Non-pigmented ciliary epithelial cell (primary cell): ENCODE measurements around the gene ZNF79.

Experiments used
- DNase-seq: peaks from one replicate; pipeline ENCODE4 v3.0.0-alpha.2; 2010; ENCODE audit warnings: low read depth

The ZNF79 gene

DNA sequence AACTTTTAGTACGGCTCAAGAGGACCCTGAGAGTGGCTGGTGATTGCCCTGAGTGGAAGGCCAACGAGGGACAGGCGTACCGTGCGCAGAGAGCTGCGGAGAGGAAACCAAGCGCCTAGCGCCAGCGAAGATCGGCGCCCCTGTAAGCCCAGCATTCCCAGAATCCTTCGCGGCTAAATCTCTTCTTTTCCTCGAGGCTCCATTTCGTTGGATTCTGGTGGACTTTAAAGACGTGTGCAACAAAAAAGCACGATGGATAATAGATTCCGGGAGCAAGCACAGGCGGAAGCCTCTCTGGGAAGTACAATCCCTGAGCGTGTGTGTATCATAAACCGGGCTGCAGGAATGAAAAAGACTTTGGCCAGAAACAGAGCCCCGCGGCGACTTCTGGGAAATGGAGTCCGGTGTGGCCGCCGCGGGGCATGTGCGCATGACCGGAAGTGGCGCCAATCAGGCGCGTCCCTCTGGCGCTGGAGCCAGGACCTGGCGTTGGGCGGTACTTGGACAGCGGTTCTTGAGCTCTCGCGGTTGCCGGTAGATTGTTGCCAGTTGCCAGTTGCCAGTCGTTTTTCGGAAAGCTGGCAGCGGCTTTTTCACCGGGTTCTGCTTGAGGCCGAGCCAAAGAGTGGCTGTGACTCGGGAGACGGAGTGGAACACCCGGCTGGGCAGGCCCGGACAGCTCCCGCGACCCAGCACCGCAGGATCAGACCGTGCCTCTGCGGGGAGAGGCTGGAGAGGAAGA, at the start of gene ZNF79:
Gene ZNF79, plus strand, starts transcription at position 449 of the 742 bp plus-strand sequence. CDS start 406 bp downstream, outside the sequence.
- DNase-seq = peak; percentile 66

- no peak for DNase-seq
Measured at GRCh38 chr9:127380479-127380878, 43.7 kb upstream of the ZNF79 start.

GRCh38 chr9:127382541-127382940, 41.6 kb upstream of the ZNF79 start:
- no peak for DNase-seq

- no peak for DNase-seq
Measured at GRCh38 chr9:127384016-127384730, 40.0 kb upstream of the ZNF79 start.

- DNase-seq = no peak
Measured at GRCh38 chr9:127384901-127385300, 39.3 kb upstream of the ZNF79 start.

DNA sequence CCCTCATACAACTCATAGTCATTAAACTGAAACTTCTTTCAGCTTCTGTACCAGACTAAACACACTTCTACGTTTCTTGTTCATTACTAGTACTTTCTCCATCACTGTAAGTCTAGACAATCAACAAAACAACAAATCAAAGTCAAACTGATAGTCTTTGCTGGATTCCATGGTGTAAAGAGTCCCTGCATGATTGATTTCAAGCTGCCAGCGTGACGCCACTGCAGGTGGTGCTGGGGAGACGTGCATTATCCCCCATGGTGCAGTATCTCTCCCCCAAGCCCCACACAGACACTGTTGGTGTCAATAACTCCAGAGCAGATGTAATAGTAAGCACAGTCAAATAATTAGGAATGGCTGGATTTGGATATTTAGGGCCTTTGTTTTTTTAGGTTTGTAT, 37.9 kb upstream of the ZNF79 start:
- DNase-seq = no peak

DNA sequence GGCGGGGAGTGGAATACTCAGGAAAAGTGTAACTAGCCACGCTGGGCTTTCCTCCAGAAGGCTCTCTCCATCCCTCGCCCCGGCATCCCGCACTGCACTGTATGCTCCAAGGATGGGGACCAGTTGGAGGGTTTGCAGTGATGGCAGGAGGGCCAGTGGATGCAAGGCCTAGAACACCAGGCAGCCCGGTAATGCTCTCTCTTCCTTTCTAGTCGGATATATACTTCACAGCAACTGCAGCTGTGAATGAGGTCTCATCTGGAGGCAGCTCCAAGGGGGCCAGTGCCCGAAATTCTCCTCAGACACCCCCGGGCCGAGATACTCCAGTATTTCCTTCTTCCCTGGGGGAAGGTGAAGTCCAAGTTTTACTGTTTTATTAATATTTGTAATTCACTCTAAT, 37.2 kb upstream of the ZNF79 start:
- DNase-seq = no peak

GRCh38 chr9:127388037-127388855, 35.9 kb upstream of the ZNF79 start:
- DNase-seq = peak; percentile 96

DNA sequence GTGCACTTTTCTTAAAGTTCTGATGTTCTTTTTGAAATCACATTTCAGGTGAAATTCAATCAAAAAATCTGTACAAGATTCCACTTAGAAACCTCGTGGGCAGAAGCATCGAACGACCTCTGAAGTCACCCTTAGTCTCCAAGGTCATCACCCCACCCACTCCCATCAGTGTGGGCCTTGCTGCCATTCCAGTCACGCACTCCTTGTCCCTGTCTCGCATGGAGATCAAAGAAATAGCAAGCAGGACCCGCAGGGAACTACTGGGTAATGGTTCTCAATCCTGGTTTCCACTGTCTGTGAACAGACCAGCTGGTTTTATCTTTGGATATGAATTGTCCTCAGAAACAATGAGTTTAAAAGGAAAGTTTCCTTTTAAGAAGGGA, 35.3 kb upstream of the ZNF79 start:
- DNase-seq = no peak

GRCh38 chr9:127389381-127390247, 34.6 kb upstream of the ZNF79 start:
- no peak for DNase-seq

DNA sequence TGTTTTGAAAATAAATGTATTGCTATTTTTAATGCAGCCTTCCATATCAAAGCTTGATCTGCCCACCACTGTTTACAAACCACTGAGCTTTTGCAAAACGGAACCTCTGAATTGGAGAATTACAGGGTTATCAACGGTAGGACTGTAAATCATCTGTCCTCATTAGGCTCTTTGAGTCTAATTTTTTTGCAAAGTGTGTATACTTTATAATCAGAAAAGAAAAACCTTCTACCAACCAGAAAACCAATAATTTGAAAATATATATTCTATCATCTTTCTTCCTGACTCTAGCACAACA, 34.0 kb upstream of the ZNF79 start:
- no peak for DNase-seq

DNA sequence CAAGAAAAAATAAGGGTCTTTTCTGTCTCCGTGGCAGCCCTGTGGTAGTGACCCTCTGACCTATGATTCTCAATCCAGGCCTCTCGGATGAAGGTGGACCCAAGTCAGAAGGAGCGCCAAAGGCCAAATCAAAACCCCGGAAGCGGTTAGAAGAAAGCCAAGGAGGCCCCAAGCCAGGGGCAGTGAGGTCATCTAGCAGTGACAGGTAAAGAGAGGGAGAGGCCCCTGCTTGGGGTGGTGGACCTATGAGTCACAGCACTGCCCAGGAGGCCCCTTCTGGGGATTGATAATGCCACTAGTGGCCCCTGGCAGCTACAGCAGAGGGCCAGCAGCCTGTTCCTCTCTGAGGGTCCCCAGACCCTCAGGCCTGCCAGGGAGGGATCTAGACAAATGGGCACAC, 33.6 kb upstream of the ZNF79 start:
- DNase-seq = no peak

DNA sequence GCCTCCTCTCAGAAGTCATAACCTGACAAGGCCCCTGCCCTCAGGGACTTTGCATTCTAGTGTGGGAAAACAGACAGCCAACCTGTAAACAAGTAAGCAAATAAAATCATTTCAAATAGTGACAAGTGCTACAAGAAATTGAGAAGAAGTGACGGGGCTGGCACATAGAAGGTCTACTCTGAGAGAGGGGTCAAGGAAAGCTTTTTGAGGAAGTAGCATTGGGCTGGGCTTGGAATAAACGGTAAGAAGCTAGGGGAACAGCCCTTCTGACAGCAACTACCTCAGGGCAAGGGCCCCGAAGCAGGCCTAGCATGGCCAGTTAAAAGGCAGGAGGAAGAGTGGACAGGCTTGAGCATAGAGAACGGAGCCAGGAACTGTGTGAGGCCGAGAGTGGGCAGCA, 32.0 kb upstream of the ZNF79 start:
- no peak for DNase-seq

GRCh38 chr9:127392976-127393375, 31.2 kb upstream of the ZNF79 start:
- DNase-seq = no peak

GRCh38 chr9:127393645-127394044, 30.5 kb upstream of the ZNF79 start:
- DNase-seq = no peak

- no peak for DNase-seq
Measured at GRCh38 chr9:127395497-127396252, 28.5 kb upstream of the ZNF79 start.

GRCh38 chr9:127396253-127396807, 27.9 kb upstream of the ZNF79 start:
- no peak for DNase-seq

- peak; percentile 96 for DNase-seq
Measured at GRCh38 chr9:127396808-127397645, 27.2 kb upstream of the ZNF79 start, which contains the start of gene SLC2A8. TSS of gene SLC2A8 (plus strand) at chr9:127397169. CDS start at chr9:127397231, 62 bp downstream.

GRCh38 chr9:127397646-127398274, 26.4 kb upstream of the ZNF79 start:
- DNase-seq = no peak
